Measurements from ENCODE around the gene N4BP2L2.

DNA sequence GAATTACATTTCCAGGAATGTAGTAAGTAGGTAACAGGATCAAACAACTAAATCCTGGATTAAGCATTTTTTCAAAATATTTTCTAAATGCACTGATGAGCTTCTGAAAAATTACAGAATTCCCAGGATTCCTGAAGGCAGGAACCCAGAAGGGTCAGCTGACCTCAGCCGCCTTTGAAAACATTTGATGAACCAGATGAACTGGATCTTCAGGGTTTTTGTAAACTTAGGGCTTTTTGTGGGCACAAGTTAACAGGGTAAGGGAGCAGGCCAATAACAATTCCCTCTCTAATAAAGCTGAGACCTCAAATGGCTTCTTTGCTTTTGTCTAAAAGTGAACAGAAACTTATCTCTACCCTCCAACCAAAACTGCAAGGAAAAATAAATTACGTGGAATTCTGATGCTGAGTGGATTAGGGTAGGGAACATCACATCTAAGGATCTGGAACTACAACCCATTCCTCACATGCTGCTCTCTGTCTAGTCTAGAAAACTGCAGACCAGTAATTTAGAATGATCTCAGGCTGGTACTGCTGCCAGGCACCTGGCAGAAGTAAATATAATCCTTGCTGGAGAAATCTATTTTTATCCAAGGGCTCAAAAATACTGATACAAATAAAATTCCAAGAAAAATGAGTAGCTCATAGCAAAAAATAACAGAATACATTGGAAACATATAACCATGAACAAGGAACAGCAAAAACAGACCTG lies 62.4 kb downstream of the N4BP2L2 start:
- TF ChIP-seq GATA2 (IDR thresholded peaks at IDR 0.05; ENCODE audit: low read depth, low read length) (no peak), GATA3 (IDR thresholded peaks at IDR 0.05; ENCODE audit: low read depth, low read length) (no peak)

Data from SH-SY5Y (cell line).